A549 treated with CpdA at 1 μM for 4 hours (cell line): Measurements from ENCODE around the gene XPA. TPM values are rescaled to one million over a fixed set of nuclear protein-coding genes. Genes with fewer than 3 reads are reported as not detected.

Source experiments
- total RNA-seq: library from RNA; stranded (reverse); fragments of 200-300 nt; extraction: Qiagen RNA extraction; gene quantifications from 5 replicates; pipeline ENCODE4 v1.2.3, GENCODE V29; 2022; ENCODE audit warnings: low read depth

Gene XPA
- total RNA-seq: 12.1 to 15.3 TPM (median 13.3 TPM) in 5 replicates

GRCh38 chr9:97696803-97697601 lies at the start of gene XPA:
Gene XPA, minus strand, starts transcription at chr9:97697340. Its CDS starts 48 bp downstream, at chr9:97697292.

GRCh38 chr9:97632985-97633858 lies 63.9 kb downstream of the XPA start, which contains the start of the genes NCBP1 and TSTD2:
Gene NCBP1, plus strand, starts transcription at chr9:97633821. Its CDS starts 61 bp downstream, at chr9:97633882.
Gene TSTD2, minus strand, starts transcription at chr9:97633368. Its CDS starts 5,806 bp downstream, at chr9:97627562.

Other genes starting within 250 kb of the XPA start
- gene TMOD1, start 195.7 kb downstream of the XPA start, total RNA-seq: 3.0 to 3.7 TPM (median 3.1 TPM) in 5 replicates
- 10.0 to 13.0 TPM (median 10.9 TPM) in 5 replicates for gene TSTD2, start 64.0 kb downstream of the XPA start, total RNA-seq
- 25.6 to 29.4 TPM (median 29.0 TPM) in 5 replicates for gene NCBP1, start 63.5 kb downstream of the XPA start, total RNA-seq
- 3.4 to 4.2 TPM (median 3.8 TPM) in 5 replicates for gene FOXE1, start 155.9 kb upstream of the XPA start, total RNA-seq
- 11.1 to 16.1 TPM (median 13.1 TPM) in 5 replicates for gene TRMO, start 225.2 kb upstream of the XPA start, total RNA-seq
- not detected in 5 replicates for gene HEMGN, start 240.8 kb upstream of the XPA start, total RNA-seq